Dedifferentiated amniotic fluid mesenchymal stem cell (primary cell): ENCODE measurements around the gene CFAP68.
"Not testable (repeated sequence)": the region's sequence is repeated elsewhere in the genome, so short reads cannot be mapped to it uniquely, and the experiment has no call there.

ENCODE experiments used
- DNase-seq: peaks from one replicate; pipeline ENCODE4 v3.0.0-alpha.2; 2016; ENCODE audit errors: extremely low spot score

Gene CFAP68

DNA sequence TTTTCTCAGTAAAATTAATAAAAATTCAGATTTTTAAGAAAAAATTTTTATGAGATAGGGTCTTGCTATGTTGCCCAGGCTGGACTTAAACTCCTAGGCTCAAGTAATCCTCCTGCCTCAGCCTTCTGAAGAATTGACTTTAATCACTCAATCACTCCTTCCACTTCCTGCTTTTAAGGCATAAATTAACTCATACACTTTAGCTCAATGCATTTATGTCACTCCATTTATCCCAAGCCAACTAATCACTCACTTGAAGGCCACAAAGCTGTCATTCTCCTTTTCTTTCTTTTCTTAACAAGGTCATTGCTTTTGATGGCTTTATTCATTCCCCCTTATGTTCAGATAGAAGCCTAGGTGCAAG lies 8.8 kb upstream of the CFAP68 start:
- no peak for DNase-seq

DNA sequence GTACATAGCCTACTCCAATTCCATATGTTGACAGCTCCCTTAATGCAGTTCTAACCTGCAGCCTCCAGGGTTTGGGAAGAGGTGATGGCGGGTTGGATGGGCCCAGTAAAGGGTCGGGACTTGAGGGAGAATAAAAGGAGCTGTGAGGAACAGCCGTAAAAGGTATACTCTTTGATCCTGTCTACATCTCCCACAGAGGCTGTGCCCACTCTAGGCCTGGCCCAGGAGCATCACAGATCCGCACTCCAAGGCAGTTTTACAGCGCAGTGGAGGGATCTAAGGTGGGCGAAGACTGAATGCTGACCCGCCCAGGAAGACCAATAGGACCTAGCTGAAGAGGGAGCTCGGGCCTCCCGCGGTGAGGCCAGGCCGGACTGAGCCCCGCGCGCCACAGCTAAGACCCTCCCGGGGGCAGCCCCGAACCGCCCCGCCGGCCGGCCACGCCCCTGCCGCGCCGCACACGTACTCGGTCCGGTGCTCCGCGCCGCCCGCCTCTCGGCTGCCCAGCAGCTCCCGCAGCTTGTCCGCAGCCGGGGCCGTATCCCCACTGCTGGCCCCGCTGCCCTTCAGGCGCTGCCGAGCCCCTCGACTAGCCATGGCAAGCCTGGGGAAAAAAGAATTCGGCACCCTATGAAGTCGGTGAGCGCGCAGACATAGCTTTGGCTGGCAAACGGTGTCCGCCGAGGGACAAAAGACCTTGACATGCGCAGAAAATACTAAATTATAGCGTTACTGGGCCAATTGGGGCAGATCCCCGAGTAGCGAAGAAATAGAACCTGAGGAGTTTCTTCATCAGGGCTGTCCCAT lies 8.3 kb upstream of the CFAP68 start, which contains the start of gene ALG9:
Gene ALG9, minus strand, starts transcription at position 696 of the 807 bp plus-strand sequence. Its CDS starts 99 bp downstream, at position 597.
- peak; percentile 60 for DNase-seq

DNA sequence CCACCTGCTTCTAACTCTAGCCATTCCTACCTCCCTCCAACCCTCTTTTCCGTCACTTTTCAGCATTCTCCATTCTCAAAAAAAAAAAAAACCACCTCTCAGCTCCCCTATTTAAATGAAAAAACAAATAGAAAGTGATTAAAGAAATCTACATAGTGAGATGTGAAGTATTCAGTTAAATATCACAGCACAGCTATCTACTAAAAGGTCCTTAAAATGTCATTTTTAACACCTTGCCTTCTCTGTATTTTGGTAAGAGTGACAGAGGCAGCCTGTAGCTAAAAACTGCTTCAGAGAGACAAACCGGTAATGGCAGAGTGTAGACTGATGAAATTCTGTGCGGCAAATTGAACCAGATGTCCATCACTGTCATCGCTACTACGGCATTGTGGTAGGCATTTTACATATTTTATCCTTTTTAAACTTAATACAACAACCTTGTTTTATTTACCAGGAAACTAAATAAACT lies 7.6 kb upstream of the CFAP68 start:
- DNase-seq = no peak

DNA sequence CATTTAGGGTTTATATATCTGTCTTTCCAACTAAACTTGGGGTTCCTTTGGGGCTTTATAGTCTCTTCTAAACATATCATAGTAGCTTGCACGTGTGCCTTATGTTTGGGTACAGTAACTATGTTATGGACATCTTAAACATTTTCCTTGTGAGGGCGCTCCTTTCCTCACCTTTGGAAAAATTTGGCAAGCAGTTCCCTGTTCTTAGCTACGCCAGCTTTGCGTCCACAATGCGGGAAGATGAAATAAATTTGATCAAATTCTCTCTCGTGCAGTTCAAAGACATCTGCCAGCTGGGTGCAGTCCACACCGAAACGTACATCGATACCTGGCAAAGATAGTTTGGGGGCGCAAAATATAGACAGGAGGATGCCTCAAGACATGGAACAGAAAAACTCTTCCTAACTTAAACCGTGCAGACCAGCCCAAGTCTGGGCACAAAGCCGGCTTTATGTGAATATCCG lies 924 bp upstream of the CFAP68 start:
- no peak for DNase-seq

DNA sequence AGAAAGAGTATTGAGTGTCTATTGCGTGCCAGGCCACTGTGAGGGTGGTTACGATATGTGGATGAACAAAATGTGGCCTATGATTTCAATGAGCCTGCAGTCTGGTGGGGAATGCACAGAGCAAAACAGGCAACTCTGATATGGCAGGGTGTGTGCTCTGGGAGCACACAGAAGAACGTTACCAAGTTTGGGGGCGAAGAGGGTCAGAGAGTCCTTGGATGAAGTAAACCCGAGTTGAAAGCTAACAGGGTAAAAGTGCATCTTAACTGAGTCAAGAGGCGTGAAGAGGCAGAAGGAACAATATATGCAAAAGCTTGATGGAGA lies 258 bp downstream of the CFAP68 start:
- no peak for DNase-seq

DNA sequence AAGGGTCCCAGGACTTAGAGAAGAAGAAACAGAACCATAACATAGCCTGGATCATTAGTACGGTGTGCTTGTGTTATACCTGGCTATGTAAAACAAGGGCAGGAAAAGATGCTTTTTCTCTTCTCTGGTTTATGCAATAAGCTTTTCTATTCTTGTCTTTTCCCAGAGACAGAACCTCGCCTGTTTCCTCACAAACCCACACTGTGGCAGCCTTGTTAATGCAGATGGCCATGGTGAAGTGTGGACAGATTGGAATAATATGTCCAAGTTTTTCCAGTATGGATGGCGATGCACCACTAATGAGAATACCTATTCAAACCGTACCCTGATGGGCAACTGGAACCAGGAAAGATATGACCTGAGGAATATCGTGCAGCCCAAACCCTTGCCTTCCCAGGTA lies 2.9 kb downstream of the CFAP68 start:
- DNase-seq = no peak

DNA sequence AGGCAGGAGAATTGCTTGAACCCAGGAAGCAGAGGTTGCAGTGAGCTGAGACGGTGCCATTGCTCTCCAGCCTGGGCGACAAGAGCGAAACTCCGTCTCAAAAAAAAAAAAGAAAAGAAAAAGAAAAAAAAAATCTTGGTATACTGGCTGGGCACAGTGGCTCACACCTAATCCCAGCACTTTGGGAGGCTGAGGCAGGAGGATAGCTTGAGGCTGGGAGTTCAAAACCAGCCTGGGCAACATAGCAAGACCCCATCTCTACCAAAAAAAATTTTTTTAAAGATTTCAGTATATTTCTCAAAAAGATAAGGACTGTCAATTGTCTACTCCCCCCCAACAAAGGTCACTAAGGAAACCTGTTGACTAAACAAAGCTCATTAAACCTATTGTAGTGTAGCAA lies 5.7 kb downstream of the CFAP68 start:
- not testable (repeated sequence) for DNase-seq

DNA sequence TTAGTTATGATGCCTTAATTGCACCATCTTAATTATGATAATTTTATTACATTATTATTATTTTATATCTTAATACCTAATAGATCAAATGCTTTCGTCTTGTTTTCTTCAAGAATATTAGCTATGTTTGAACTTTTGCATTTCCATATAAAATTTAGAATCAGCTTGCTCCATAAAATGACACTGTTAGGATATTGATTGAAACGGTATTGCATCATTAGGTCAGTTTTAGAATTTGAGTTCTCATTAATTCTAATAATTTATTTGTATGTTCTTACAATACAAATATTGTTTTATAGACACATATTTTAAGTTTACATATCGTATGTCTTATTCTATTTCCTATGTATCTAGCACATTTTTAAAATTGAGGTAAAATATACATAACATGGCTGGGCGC lies 6.7 kb downstream of the CFAP68 start:
- no peak for DNase-seq

DNA sequence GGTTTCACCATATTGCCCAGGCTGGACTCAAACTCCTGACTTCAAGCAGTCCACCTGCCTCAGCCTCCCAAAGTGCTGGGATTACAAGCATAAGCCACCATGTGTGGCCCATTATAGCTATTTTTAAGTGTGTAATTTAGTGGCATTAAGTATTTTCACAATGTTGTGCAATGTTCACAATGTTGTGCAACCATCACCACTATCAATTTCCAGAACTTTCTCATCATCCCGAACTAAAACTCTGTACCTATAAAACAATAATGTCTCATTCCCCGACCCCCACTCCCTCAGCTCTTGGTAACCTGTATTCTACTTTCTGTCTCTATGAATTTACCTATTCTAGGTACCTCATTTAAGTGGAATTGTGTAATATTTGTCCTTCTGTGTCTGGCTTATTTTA lies 7.5 kb downstream of the CFAP68 start:
- DNase-seq = no peak

DNA sequence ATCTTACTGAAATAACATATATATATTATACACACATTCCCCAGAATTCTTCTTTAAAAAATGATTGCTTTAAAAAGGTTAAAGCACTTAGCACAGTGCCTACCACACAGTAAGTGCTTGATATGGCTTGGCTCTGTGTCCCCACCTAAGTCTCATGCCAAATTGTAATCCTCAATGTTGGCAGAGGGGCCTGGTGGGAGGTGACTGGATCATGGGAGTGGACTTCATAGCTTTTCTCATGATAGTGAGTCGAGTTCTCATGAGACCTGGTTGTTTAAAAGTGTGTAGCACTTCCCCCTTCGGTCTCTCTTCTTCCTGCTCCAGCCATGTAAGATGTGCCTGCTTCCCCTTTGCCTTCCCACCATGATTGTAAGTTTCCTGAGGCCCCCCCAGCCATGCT lies 26.1 kb downstream of the CFAP68 start:
- DNase-seq = peak; percentile 68

DNA sequence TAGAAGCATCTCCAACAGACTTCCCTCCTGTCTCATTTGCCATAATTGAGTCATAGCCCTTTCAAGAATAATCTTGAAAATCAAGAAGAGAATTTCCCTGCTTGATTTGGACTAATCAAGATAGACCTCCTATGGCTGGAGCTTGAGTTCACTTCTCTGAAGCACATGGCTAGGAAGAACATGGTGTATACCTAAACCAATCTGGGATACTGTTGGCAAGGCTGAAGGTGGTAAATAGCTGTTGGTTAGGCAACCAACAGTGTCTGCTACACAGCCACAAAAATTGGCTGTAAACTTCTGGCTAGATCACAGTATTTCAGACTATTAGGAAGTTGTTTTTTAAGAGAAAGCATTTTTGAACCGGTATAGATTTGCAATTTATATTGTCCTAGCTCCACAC lies 27.3 kb downstream of the CFAP68 start:
- DNase-seq = no peak

DNA sequence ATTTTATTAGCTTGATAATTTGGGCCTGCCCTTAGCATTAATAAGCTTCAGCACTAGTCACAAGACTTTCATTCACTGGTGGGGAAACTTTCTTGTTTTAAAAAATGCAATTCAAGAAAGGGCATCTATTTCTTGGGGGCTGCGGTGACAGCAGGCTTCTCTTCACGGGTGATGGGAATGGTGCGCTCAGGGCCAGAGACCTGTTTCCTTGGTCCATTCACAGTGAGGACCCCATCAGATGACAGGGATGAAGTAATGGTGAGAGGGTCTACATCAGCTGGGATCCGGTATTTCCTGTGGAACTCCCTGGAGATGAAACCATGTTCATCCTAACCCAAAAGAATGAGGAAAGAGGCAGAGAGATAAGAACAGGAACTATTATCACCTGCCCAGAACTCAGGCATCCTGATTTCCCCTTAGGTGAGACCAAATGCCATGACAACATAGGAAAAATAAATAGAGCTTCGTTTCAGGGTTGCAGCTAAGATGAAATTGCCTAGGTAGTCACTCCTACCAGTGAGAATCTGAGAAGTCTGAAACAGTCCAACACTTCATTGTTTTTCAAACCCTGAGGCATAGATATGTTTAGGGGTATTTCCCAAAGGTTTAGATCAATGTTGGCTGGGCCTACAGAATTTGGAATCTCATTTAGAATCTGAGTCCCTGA lies 29.4 kb downstream of the CFAP68 start:
- no peak for DNase-seq

DNA sequence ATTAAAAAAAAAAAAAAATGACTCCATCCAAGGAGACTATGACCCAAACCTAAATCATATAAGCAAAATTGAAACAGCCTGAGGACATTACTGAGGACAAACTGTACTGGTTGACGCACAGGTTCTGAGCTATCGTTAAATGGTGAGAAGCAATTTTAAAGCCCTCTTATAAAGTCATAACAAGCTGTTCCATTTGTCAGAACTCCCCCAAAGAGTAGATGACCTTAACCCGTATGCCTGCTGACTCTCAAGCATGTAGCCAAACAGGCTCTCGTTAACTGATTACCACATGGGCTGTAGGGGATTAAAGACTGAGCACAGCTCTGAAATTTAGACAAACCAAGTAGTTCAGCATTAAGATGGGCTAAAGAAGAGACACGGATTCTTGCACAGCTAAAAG lies 30.0 kb downstream of the CFAP68 start:
- no peak for DNase-seq

DNA sequence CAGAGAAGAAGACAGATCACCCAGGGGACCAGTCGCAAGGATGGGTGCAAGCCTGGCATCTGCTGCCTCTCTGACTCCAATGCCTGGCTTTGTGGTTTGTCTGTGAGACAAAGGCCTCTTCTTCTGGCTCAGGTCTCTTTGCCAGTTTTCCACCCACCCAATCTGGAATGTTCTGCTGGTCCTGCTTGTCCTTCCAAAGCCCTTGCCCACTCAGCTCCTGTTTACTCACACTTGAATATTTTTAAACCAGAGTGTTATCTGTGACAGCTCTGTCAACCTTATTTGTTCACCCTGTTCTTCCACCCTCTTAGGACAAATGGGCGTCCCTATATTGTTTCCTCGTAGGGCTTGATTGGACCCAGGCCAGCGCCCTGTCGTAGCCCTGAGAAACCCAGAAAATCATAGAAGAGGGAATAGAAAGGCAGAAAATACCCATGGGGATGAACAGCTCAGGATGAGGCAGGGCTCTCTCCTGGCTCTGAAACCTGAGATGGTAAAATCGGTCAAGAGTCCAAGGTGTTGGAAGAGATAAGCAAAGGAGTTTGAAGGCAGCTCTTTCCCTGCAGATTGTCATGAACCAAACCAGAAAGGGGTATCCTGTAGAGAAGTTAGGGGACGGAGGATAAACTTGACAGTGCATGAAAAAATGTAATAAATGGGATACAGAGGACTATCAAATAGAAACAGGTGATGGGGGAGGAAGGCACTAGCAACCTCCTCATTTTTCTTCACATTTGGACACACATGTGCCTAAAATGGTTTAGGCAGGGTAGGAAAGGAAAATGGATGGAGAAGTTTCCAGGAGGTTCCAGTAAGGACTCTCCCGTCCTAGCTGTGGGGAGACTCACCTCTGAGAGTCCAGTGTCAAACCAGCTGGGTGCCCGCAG lies 31.6 kb downstream of the CFAP68 start:
- no peak for DNase-seq

DNA sequence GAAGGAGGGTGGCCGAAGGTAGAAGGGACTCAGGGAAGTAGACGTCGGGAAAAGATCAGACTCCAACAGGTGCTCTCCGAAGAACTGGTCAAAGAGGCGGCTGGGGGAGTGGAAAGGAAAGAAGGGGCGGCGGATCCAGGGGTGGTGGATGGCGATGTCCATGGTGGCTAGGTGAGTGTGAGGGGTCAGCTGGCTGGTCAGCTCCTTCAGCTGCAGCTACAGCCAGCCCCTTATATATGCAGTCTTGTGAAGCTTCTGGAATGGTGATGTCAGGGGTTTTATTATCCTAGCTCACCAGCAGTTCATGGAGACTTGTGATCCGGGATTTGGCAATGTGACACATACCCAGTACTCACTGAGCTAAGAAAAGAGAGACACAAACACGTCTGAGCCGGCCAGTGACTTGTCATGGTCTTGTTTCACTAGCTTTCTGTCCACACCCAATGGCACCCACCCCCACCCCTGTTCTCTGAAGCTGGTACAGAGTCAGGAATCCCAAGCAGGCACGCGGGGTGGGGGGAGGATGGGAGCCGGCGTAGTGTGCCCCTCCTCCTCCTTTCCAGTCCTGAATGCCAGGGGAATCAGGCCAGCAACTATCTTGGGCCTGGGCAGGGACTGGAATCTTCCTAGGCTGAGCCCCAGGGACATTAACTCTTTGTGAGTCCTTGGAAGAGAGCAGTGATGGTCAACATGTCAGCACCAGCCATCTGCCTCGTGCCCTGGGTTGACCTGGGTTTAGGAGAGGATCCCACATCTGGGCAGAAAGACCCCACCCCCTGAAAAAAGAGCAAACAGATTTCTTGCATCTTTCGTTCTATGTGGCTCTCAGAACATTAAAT lies 32.4 kb downstream of the CFAP68 start, which contains the start of gene CRYAB:
Gene CRYAB, minus strand, starts transcription at position 208 of the 839 bp plus-strand sequence. Its CDS starts 46 bp downstream, at position 162.
- DNase-seq = peak; percentile 95

DNA sequence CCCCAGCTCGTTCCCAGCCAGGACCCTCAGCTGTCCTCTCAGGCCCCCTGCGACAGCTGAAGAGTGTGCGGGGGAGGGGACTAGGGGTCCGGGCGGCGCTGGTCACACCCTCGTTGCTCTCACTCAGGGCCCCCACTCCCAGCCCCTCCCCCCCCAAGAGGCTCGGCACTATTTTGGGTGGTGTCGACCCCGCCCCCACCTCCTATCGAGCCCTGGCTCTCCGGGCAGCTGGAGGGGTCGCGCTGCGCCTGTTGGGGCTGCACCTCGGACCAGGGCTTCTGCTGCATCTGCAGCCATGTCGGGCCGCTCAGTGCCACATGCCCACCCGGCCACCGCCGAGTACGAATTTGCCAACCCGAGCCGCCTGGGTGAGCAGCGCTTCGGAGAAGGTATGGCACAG lies 33.2 kb downstream of the CFAP68 start, which contains the start of gene HSPB2:
Gene HSPB2, plus strand, starts transcription at position 200 of the 400 bp plus-strand sequence. Its CDS starts 96 bp downstream, at position 296.
- DNase-seq = no peak

DNA sequence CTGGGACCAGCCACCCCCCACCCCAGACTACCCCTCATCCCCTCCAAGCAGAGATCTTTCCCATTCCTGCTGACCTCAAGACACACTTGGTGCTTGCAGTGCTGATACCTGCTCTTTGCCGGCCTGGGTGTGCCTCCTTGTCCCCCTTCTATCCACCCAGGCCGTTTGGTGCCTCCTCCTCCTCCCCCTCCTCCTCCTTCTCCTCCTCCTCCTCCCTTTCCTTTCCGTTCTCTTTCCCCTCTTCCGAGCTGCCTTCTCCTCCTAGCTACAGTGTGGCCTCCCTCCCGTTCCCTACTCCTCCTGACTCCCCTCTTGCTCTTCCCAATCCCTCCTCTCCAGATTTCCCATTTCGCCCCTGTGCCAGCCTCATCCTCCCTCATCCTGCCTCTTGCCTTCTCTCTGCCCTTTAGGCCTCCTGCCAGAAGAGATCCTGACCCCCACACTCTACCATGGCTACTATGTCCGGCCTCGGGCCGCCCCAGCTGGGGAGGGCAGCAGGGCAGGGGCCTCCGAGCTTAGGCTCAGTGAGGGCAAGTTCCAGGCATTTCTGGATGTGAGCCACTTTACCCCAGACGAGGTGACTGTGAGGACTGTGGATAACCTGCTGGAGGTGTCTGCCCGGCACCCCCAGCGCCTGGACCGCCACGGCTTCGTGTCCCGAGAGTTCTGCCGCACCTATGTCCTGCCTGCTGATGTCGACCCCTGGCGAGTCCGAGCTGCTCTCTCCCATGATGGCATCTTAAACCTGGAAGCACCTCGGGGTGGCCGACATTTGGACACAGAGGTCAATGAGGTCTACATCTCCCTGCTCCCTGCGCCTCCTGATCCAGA lies 33.9 kb downstream of the CFAP68 start:
- no peak for DNase-seq

DNA sequence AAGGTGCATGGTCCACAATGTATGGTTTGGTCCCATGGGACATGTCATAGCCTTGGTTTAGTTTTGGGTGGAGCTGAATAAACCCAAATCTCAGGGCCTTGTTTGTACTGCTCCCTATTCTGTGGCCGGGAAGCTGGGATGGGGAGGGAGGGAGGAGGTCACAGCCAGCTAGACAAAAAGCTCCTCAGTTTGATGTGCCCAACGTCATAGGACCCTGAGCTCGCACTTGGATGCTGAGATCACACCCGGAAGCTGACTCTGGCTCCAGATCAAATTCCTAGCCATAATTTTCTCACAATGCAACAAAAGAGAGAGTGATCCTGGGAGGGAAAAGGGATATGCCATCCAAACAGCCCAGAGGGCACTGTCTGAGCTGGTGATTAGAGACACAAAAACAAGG lies 34.7 kb downstream of the CFAP68 start:
- peak; percentile 77 for DNase-seq

DNA sequence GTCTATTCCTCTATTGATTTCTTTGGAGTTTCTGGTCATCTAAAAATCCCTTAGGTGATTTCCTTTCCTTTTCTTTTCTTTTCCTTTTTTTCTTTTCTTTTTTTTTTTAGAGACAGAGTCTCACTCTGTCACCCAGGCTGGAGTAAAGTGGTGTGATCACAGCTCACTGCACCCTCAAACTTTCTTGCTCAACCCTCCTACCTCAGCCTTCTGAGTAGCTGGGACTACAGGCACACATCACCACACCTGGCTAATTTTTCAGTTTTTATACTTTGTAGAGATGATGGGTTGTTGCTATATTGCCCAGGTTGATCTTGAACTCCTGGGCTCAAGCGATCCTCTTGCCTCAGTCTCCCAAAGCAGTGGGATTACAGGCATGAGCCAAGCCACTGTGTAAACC lies 37.4 kb downstream of the CFAP68 start:
- DNase-seq = no peak

DNA sequence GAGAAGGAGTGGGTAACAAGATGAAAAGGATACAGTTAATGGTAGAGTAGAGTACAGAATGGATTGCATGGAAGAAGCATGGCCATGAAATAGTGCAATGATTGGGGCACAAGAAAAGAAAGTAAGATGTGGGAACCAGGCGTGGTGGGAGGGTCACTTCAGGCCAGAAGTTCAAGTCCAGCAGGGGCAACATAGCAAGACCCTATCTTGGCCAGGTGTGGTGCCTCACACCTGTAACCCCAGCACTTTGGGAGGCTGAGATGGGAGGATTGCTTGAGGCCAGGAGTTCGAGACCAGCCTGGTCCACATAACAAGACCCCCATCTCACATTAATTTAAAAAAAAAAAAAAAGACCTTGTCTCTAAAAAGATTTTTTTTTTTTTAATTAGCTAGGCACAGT lies 38.0 kb downstream of the CFAP68 start:
- DNase-seq = no peak
